OCI-LY1 (cell line): ENCODE measurements around the gene THBS3.

Source experiments
- H2AFZ ChIP-seq: fragments of 200-600 bp; sonication (generic), shearing (Covaris generic); 2 replicates; pipeline ENCODE4 v1.6.0; 2014; ENCODE audit warnings: antibody characterized with exemption, mild to moderate bottlenecking, low read length
- H3F3A ChIP-seq: fragments of 200-600 bp; sonication (generic), shearing (Covaris generic); 2 replicates; pipeline ENCODE4 v1.6.0; 2014; ENCODE audit warnings: mild to moderate bottlenecking, antibody characterized with exemption, low read length, moderate library complexity; ENCODE audit not compliant: insufficient read depth
- H3K27ac ChIP-seq: fragments of 200-600 bp; sonication (generic); 2 replicates; pipeline ENCODE4 v1.5.1; 2014; ENCODE audit warnings: low read length, mixed run types, mild to moderate bottlenecking, low read depth; ENCODE audit not compliant: poor library complexity, severe bottlenecking
- H3K27me3 ChIP-seq: fragments of 200-600 bp; sonication (generic); 2 replicates; pipeline ENCODE4 v1.6.0; 2014; ENCODE audit warnings: antibody characterized with exemption, mild to moderate bottlenecking, low read length, moderate library complexity; ENCODE audit not compliant: insufficient read depth
- H3K36me3 ChIP-seq: fragments of 200-600 bp; sonication (generic); 2 replicates; pipeline ENCODE4 v1.6.1; 2014; ENCODE audit warnings: mild to moderate bottlenecking, antibody characterized with exemption, low read length, moderate library complexity, mixed read lengths; ENCODE audit not compliant: insufficient read depth
- H3K4me1 ChIP-seq: fragments of 200-600 bp; sonication (generic); 2 replicates; pipeline ENCODE4 v1.5.1; 2014; ENCODE audit warnings: mild to moderate bottlenecking, low read length, moderate library complexity; ENCODE audit not compliant: insufficient read depth, severe bottlenecking
- H3K4me2 ChIP-seq: fragments of 200-600 bp; sonication (generic), shearing (Covaris generic); 2 replicates; pipeline ENCODE4 v1.6.1; 2014; ENCODE audit warnings: low read length
- H3K4me3 ChIP-seq: fragments of 200-600 bp; sonication (generic); 2 replicates; pipeline ENCODE4 v1.5.1; 2014; ENCODE audit warnings: low read length, low read depth, mild to moderate bottlenecking, mixed read lengths; ENCODE audit not compliant: poor library complexity, severe bottlenecking
- H3K79me2 ChIP-seq: fragments of 200-600 bp; shearing (Covaris generic); 2 replicates; pipeline ENCODE4 v1.6.1; 2016; ENCODE audit warnings: mixed run types, low read length, mixed read lengths; ENCODE audit not compliant: insufficient read depth
- H3K9ac ChIP-seq: fragments of 200-600 bp; sonication (generic), shearing (Covaris generic); 2 replicates; pipeline ENCODE4 v1.6.1; 2014; ENCODE audit warnings: mild to moderate bottlenecking, low read length, mixed read lengths
- H3K9me2 ChIP-seq: fragments of 200-600 bp; sonication (generic), shearing (Covaris generic); 2 replicates; pipeline ENCODE4 v1.6.1; 2014; ENCODE audit warnings: low read depth, mild to moderate bottlenecking, low read length, mixed read lengths
- H3K9me3 ChIP-seq: fragments of 200-600 bp; shearing (Covaris generic); 2 replicates; pipeline ENCODE4 v1.6.1; 2014; ENCODE audit warnings: low read length, mixed read lengths
- H4K20me1 ChIP-seq: fragments of 200-600 bp; sonication (generic), shearing (Covaris generic); 2 replicates; pipeline ENCODE4 v1.6.0; 2016; ENCODE audit warnings: mild to moderate bottlenecking, low read length; ENCODE audit not compliant: insufficient read depth
- CTCF ChIP-seq: fragments of 200-600 bp; sonication (generic), shearing (Covaris generic); IDR thresholded peaks from 2 replicates; pipeline ENCODE4 v1.5.1; 2017; ENCODE audit warnings: mild to moderate bottlenecking, antibody characterized with exemption, low read length, moderate library complexity, mixed read lengths
- EZH2 ChIP-seq: fragments of 200-600 bp; sonication (generic), shearing (Covaris generic); IDR thresholded peaks from 2 replicates; pipeline ENCODE4 v1.8.0; 2017; ENCODE audit warnings: borderline replicate concordance, mixed run types, mild to moderate bottlenecking, antibody characterized with exemption, low read length, moderate library complexity, mixed read lengths

THBS3 gene

DNA sequence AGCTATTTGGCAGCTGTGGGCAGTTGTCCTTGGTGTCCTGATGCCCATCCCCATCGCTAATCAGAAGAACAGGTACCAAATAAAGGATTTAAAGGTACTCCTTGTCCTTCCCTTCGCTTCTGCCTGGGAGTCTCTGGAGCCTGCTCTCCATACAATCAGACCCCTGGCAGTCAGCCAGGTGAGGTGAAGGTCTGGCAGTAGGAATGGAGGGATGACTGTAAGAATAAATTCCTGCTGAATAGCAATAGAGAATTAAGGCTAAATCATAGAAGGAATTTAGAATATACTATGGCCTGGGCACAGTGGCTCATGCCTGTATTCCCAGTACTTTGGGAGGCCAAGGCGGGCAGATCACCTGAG lies 9.2 kb downstream of the THBS3 start:
- Histone ChIP-seq H3K4me1 (peaks cover 15% of the 10 kb centered on the region), H3K9ac (no peak overlapping the region), H3K4me3 (no peak overlapping the region), H3F3A (no peaks in the 10 kb centered on the region), H3K4me2 (no peak overlapping the region), H3K27ac (no peak overlapping the region), H2AFZ (no peak overlapping the region), H4K20me1 (no peaks in the 10 kb centered on the region), H3K9me2 (no peaks in the 10 kb centered on the region), H3K27me3 (no peaks in the 10 kb centered on the region; the same call in 1 of the 2 replicates), H3K9me3 (no peaks in the 10 kb centered on the region), H3K79me2 (no peaks in the 10 kb centered on the region), H3K36me3 (no peaks in the 10 kb centered on the region)
- TF ChIP-seq CTCF (no peak), EZH2 (no peak)

- TF ChIP-seq EZH2 (no peak), CTCF (no peak)
- Histone ChIP-seq H4K20me1 (no peaks in the 10 kb centered on the region), H3K9me3 (no peaks in the 10 kb centered on the region), H3K27ac (no peak overlapping the region), H3K9me2 (no peaks in the 10 kb centered on the region), H2AFZ (no peak overlapping the region), H3K27me3 (no peaks in the 10 kb centered on the region; the same call in 1 of the 2 replicates), H3K4me2 (no peak overlapping the region), H3K79me2 (no peaks in the 10 kb centered on the region), H3K4me3 (no peak overlapping the region), H3K9ac (no peak overlapping the region), H3K36me3 (no peaks in the 10 kb centered on the region), H3K4me1 (peaks cover 20% of the 10 kb centered on the region), H3F3A (no peaks in the 10 kb centered on the region)
Measured at GRCh38 chr1:155197901-155198546, 9.7 kb downstream of the THBS3 start.

- Histone ChIP-seq H3K4me3 (no peak overlapping the region), H3K27ac (no peak overlapping the region), H3K27me3 (no peaks in the 10 kb centered on the region; the same call in 1 of the 2 replicates), H2AFZ (no peak overlapping the region), H3K9me3 (no peaks in the 10 kb centered on the region), H3K79me2 (no peaks in the 10 kb centered on the region), H3K9ac (no peak overlapping the region), H4K20me1 (no peaks in the 10 kb centered on the region), H3K36me3 (no peaks in the 10 kb centered on the region), H3K4me1 (peaks cover 21% of the 10 kb centered on the region), H3K9me2 (no peaks in the 10 kb centered on the region), H3F3A (no peaks in the 10 kb centered on the region), H3K4me2 (no peak overlapping the region)
- TF ChIP-seq CTCF (no peak), EZH2 (no peak)
Measured at GRCh38 chr1:155196893-155197638, 10.6 kb downstream of the THBS3 start.
